AG04449 (cell line): Measurements from ENCODE around the gene U2AF1.
"Not testable (repeated sequence)": the region's sequence is repeated elsewhere in the genome, so short reads cannot be mapped to it uniquely, and the experiment has no call there.

Source experiments
- CTCF ChIA-PET: fragments of 350-600 bp; formaldehyde crosslinking; extraction: SDS; loops from one replicate; lab custom pipeline; 2021; ENCODE audit warnings: antibody characterized with exemption; lab: Yijun Ruan, JAX
- POLR2A ChIA-PET: fragments of 400-600, 350-600 bp; formaldehyde crosslinking; extraction: SDS; loops from one replicate; lab custom pipeline; 2020; ENCODE audit warnings: antibody characterized with exemption, inconsistent platforms; lab: Yijun Ruan, JAX
- DNase-seq: peaks from one replicate; pipeline ENCODE4 v3.0.0-alpha.2; 2010; ENCODE audit warnings: low read depth, low spot score
- H3K4me3 ChIP-seq: 2 replicates; pipeline ENCODE4 v1.5.1; 2011; ENCODE audit warnings: low read depth, mild to moderate bottlenecking, control low read depth, low read length

Gene U2AF1, protein sequence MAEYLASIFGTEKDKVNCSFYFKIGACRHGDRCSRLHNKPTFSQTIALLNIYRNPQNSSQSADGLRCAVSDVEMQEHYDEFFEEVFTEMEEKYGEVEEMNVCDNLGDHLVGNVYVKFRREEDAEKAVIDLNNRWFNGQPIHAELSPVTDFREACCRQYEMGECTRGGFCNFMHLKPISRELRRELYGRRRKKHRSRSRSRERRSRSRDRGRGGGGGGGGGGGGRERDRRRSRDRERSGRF

DNA sequence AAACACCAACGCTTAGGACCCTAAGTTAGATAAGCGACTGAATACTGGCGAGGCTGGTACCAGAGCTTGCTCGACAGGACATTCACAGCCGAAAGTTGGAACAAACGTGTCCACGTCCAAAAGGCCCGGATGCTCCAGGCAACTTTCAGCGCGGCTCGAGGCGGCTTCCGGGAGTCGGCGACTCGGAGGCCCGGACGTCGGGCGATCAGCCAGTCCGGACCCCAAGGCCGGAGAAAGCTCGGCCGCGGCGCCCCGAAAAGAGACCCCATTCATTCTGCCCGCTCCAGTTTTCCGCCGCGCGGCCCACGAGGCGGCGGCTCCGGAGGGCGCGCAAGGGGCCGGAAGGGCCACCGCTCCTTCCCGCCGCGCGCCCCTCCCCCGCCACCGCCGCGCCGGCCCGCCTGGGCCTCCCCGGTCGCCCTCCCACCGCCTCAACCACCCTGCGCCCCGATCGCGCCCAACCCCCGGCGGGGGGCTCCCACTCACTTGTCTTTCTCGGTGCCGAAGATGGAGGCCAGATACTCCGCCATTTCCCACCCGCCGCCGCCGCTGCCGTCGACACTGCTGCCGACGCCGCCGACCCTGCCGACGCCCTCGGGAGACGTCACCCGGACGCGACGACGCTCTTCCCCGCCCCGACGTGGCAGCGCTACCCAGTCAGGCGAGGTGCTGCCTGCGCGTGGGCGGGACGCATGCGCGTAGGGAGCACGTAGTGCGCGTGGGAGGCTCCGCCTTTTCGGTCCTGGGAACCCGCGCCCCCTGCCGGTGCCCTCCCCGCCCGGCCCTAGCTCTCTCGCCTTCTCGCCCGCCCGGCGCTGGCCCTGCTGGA is at the start of gene U2AF1:
Gene U2AF1, minus strand, starts transcription at position 606 of the 829 bp plus-strand sequence. Its CDS starts 76 bp downstream, at position 530.
- DNase-seq, CTCF ChIA-PET, H3K4me3 ChIP-seq, POLR2A ChIA-PET: not testable (repeated sequence)

DNA sequence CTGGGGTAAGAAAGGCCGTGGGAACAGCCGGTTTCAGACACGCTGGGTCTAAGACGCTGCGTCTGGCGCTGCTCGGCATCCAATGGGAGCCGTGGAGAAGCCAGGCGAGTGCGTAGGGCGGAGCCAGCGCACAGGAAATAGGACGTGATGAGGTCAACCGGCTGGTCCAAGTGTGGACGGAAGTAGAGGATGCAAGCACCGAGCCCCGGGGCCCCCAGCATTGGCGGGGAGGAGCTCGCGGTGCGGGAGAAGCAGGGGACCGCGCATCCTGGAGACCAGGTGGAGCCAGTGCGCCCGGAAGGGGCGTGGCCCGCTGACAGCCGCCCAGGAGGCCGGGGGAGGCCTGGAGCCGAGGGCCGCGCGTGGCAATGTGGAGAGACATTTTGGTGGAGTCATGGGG is 46.2 kb upstream of the U2AF1 start:
- POLR2A ChIA-PET, H3K4me3 ChIP-seq, DNase-seq, CTCF ChIA-PET: not testable (repeated sequence)

DNA sequence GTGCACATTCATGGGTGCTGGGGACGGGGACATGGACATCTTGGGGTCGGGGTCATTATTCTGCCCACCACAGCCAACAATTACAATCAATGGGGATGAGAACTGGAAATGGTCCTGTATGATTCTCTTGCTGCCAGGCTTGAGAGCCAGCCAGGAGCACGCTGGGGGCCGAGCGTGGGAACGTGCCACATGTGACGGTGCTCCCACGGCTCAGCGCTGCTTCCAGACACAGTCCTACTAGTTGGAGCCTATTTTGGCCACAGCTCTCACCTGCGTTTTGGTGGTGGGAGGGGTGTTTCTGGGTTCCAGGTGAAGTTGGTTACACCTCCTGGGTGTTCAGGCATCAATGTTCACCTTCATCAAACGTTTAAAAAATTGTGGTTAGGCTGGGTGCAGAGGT is 42.0 kb upstream of the U2AF1 start:
- CTCF ChIA-PET, H3K4me3 ChIP-seq, POLR2A ChIA-PET, DNase-seq: not testable (repeated sequence)

DNA sequence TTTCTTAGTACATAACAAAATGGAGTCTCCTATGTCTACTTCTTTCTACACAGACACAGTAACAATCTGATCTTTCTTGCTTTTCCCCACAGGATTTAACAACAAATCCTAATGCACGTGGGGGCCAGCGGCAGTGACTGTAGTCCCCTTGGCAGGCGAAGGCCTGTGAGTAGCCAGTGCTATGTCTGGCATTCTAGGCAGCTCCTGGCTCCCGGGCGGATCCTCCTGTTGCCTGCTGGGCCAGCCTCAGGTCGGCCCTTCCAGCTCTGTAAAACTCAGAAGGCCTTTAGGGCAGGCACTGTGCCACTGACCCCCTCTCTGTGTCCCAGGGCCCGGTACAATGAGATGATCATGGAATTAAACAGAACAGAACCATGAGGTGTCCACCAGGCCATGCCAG is 40.6 kb upstream of the U2AF1 start:
- H3K4me3 ChIP-seq, POLR2A ChIA-PET, DNase-seq, CTCF ChIA-PET: not testable (repeated sequence)

DNA sequence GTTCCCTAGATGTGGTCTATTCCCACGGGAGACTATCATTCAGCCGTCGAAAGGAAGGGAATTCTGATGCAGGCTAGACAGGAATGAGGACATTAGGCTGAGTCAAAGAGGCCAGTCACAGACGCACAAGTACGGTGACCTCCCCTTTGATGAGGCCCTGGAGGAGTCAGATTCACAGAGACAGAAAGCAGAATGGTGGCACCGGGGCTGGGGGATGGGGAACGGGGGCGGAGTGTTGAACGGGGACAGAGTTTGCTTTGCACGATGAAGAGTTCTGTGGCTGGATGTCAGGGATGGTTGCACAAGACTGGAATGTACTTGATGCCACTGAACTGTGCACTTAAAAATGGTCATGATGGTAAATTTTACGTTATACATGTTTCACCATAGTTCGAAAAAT is 39.3 kb upstream of the U2AF1 start:
- DNase-seq, CTCF ChIA-PET, H3K4me3 ChIP-seq, POLR2A ChIA-PET: not testable (repeated sequence)

DNA sequence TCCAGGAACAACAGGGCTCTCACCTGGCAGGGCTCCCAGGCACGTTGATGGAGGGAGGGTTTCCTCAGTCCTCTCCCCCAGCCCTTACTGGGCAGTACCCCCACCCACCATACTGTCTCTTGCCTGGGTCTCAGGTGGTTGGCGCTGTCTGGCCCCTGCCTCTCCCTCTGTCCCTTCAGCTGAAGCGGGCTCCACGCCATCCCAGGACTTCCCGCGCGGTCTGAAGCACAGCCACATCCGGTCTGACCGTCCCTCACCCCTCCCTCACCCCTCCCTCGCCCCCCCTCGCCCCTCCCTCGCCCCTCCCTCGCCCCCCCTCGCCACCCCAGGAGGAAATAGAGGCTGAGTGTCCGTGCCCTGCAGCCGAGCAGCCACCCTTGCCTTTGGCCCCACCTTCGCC is 34.0 kb upstream of the U2AF1 start:
- CTCF ChIA-PET, H3K4me3 ChIP-seq, DNase-seq, POLR2A ChIA-PET: not testable (repeated sequence)

DNA sequence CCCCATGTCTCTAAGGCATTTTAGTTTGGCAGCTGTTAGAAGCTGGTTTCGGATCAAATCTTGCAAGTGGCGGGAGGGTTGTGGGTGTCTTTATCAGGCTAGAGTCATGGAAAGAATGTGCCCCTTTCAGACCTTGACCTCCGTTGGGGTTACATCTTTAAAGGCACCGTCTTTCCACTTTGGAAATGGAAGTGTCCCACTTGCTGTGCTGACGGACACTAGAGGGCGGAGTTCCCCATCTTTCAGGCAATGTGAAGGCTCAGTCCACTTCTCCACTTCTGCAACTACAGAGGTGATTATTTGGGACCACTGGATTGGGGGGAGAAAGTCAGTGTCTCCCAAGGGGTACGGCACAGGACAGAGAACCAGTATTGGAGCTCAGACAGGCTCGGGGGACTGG is 31.6 kb upstream of the U2AF1 start:
- DNase-seq, POLR2A ChIA-PET, CTCF ChIA-PET, H3K4me3 ChIP-seq: not testable (repeated sequence)

DNA sequence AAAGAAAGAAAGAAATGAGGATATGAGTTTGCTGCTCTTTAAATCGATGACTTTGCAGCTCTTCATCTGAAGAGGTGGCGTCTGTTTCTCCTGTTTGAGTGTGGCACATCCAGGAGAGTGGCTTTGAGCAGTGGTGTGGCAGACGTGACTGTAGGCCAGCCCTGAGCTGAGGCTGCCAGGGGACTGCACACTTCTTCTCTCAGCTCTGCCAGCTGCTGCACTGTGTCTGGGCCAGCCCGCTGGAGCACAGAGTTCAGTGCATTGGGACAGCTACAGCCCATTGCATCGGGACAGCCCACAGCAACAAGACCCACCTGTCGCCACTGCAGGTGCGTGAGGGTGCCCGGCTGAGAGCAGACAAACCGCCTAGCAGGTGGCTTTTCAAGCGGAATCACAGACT is 27.1 kb upstream of the U2AF1 start:
- H3K4me3 ChIP-seq, CTCF ChIA-PET, POLR2A ChIA-PET, DNase-seq: not testable (repeated sequence)

DNA sequence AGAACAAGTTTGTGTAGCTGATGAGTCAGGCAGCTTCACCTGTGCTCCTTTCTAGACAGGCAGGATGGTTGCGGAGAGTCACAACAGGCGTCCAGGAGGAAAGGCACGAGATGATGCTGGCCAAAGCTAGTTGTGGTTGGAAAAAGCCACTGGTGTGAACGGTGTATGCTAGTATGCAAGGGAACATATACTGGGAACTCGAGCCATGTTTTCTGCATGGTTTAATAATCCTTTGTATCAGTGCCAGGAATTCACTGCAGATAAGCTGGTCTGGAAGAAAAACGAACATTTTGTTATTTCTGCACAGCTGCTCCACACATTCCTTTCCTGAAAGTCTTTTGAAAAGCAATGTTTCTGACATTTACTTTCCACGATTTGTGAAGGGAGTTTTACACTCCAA is 22.7 kb upstream of the U2AF1 start:
- DNase-seq = not testable (repeated sequence)

DNA sequence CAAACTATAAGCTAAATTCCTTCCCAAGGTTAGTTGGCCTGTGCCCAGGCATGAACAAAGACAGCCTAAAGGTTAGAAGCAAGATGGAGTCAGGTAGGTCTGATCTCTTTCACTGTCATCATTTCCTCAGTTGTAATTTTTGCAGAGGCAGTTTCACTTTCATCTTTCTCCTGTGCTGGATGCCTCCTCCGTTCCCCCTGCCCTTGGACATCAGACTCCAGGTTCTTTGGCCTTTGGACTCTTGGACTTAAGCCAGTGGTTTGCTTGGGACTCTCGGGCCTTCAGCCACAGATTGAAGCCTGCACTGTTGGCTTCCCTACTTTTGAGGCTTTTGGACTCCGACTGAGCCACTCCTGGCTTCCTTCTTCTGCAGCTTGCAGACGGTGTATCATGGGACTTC is 8.6 kb upstream of the U2AF1 start:
- POLR2A ChIA-PET, DNase-seq, H3K4me3 ChIP-seq, CTCF ChIA-PET: not testable (repeated sequence)

More for the DNA sequence above, 22.7 kb upstream of the U2AF1 start:
- H3K4me3 ChIP-seq, POLR2A ChIA-PET, CTCF ChIA-PET: not testable (repeated sequence)

DNA sequence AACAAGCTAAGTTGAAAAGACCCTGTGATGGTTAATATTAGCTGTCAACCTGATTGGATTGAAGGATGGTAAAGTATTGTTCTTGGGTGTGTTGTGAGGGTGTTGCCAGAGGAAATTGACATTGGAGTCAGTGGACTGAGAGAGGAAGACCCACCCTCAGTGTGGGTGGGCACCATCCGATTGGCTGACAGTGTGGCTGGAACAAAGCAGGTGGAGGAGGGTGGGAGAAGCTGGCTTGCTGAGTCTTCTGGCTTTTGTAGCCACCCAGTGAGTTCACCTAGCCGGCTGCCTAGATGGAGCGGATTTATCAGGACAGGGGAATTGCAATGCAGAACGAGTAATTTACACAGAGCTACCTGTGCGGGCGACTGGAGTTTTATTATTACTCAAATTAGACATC is 7.1 kb upstream of the U2AF1 start:
- POLR2A ChIA-PET, H3K4me3 ChIP-seq, CTCF ChIA-PET, DNase-seq: not testable (repeated sequence)

DNA sequence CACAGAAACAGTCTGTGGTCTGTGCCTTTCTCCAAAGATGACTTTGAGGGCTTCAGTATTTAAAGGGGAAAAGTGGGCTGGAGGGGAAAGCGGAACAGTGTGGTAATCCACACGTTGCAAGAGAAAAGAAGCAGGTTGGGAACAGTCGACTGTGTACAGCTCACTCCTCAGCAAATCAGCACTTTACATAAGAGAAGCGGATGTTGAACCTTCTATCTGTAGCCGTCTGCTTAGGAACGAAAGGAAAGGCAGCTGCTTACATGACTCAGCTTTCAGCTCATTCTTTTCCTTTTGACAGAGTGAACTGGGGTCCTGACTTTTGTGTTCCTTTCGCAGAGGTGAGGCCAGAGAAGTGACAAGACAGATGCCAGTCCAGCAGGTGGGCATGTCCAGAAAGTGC is 1.6 kb upstream of the U2AF1 start:
- POLR2A ChIA-PET, H3K4me3 ChIP-seq, CTCF ChIA-PET, DNase-seq: not testable (repeated sequence)

DNA sequence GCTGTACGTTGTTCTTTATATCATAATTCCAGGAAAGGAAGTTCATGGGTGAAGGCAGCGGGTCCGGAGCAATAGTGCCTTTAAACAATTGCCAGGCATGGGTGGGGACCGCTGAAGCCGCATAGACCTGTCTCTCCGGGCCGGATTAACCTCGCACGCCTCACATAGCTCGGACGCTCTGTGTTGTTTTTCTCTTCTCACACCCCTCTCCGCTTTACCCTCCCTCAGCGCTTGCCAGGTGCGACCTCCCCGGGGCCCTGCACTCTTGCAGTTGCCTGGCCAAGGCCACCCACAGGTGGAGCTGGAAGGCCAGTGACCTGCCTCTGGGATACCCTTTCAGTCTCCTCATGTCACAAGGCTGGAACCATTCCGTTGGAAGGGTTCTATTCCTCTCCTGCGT is 807 bp upstream of the U2AF1 start:
- CTCF ChIA-PET, DNase-seq, H3K4me3 ChIP-seq, POLR2A ChIA-PET: not testable (repeated sequence)

DNA sequence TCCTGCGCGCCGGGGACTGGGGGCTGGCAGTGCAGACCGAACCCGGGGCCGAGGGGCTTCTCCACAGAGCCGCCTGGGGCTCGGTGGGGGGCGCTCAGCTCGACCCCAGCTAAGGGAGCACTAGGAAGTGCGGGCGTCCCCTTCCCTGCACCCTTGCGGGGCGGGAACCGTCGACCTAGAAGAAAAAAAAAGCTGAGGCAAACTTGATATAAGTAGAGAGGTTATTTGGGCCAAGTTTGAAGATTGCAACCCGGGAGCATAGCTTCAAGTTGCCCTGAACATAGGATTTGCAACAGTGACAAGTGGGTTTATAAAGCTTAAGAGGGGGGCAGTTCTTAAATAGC is 396 bp upstream of the U2AF1 start:
- POLR2A ChIA-PET, DNase-seq, CTCF ChIA-PET, H3K4me3 ChIP-seq: not testable (repeated sequence)

DNA sequence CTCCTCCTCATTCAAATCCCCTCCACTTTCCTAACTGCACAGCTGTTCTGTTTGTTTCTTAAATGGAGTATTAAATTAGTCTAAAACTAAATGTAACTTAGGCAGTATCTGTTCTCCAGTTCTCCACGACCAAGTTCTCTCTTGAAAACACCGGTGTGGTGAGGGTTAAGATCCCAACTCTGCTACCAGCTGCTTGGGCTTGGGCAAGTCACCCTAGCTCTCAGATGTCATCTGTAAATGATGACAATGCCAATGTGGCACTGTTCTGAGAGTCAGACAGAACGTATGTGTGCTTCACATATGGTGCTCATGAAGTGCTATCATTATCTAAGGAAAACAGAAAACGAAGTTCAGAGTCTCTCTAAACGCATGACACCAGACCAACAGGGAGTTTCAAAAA is 2.7 kb downstream of the U2AF1 start:
- POLR2A ChIA-PET, CTCF ChIA-PET, H3K4me3 ChIP-seq, DNase-seq: not testable (repeated sequence)

DNA sequence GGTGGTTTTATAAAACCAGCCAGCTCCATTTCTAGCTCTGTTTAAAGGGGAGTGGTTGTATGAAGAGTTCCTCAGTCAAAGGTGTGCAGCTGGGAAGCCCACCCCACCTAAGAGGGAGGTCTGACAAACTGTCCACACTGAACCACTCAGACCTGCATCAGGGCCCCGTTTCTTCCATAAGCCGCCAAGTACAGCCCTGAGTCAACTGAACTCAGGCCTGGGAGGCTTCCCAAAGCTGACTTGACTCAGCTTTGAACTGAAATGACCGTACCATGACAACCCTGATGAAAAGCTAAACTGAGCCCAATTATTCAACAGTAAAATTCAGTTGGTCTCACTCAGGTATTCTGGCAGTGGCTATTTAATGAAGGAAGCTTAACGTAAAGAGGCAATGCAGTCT is 5.1 kb downstream of the U2AF1 start:
- CTCF ChIA-PET = not testable (repeated sequence)

DNA sequence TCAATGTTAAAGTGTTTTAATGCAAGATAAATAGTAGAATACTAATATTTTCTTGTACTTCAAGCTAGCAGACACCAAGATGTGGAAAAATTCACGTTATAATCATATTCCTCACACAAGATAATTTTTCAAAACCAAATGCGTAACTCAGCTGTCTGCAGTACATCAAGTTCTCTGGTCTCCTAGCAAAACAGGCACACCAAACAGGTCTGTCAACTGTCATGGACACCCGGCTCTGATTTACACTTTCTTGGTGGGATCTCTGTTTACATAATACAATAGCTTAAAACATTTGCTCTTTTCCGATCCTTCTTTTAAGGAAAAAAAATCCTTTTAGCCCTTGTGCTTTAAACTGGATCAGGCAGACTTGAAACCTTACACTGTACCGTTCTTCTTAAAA is 5.7 kb downstream of the U2AF1 start:
- POLR2A ChIA-PET, H3K4me3 ChIP-seq, CTCF ChIA-PET, DNase-seq: not testable (repeated sequence)

More for the DNA sequence above, 5.1 kb downstream of the U2AF1 start:
- POLR2A ChIA-PET, DNase-seq, H3K4me3 ChIP-seq: not testable (repeated sequence)
